Right atrium auricular region (tissue), 2 donors: ENCODE results near the gene CACNA2D2. TPM values are rescaled to one million over a fixed set of nuclear protein-coding genes. Genes with fewer than 3 reads are reported as not detected.

ENCODE experiments used
- DNase-seq: peaks from one replicate; pipeline ENCODE4 v3.0.0-alpha.2; 2019; ENCODE audit warnings: low spot score
- H3K27ac ChIP-seq, 2 donors: fragments of 200-600 bp; sonication (generic); 1 replicate in 1 of 2; 2 replicates in 1 of 2; pipeline ENCODE4 v1.5.1; 2016 to 2019
- H3K27me3 ChIP-seq, 2 donors: fragments of 200-600 bp; sonication (generic); one replicate each; pipeline versions ENCODE4 v1.5.1 to v1.6.0; 2017 to 2019
- H3K36me3 ChIP-seq: fragments of 200-600 bp; sonication (generic); one replicate; pipeline ENCODE4 v1.5.1; 2016
- H3K4me1 ChIP-seq, 2 donors: fragments of 200-600 bp; sonication (generic); one replicate each; pipeline versions ENCODE4 v1.5.1 to v1.6.0; 2017 to 2019
- H3K4me3 ChIP-seq, 2 donors: fragments of 200-600 bp; sonication (generic); 1 replicate in 1 of 2; 2 replicates in 1 of 2; pipeline ENCODE4 v1.5.1; 2017 to 2019; ENCODE audit warnings: mild to moderate bottlenecking in 1 of 2, moderate library complexity in 1 of 2
- H3K9me3 ChIP-seq, 2 donors: fragments of 200-600 bp; sonication (generic); one replicate each; pipeline ENCODE4 v1.5.1; 2019
- CTCF ChIP-seq, 2 donors: fragments of 200-600 bp; sonication (generic); IDR thresholded peaks; one replicate each; pipeline ENCODE4 v1.5.1; 2019; ENCODE audit warnings: antibody characterized with exemption in 2 of 2
- total RNA-seq, 2 donors: library from RNA; depleted of rRNA; stranded (reverse); fragments of >200 nt; gene quantifications; one replicate each; pipeline ENCODE4 v1.1.0, GENCODE V29; 2016

Gene CACNA2D2
- total RNA-seq, 2 donors from 2014 or later, result 3.7 to 6.2 TPM

GRCh38 chr3:50345586-50346234 is 157.7 kb downstream of the CACNA2D2 start, which contains the start of gene ZMYND10:
ZMYND10 (minus strand) TSS chr3:50345732; CDS start chr3:50345579, 153 bp downstream.
- peak within 1 kb of the TSS; percentile 33 to 39 for H3K4me3 ChIP-seq
- peaks cover 12% of the 10 kb centered on the region for H3K36me3 ChIP-seq
- H3K27me3 ChIP-seq, result no peaks in the 10 kb centered on the region
- peaks cover 0 to 38% of the 10 kb centered on the region in 2 donors for H3K4me1 ChIP-seq
- peak within 1 kb of the TSS in 1 of 2 donors; percentile 27 for H3K27ac ChIP-seq
- peak; percentile 76 for DNase-seq
- TF ChIP-seq CTCF (IDR thresholded peaks at IDR 0.05), result no peak
- no peaks in the 10 kb centered on the region for H3K9me3 ChIP-seq

GRCh38 chr3:50345008-50345407 is 158.4 kb downstream of the CACNA2D2 start:
- no peak overlapping the region for H3K27ac ChIP-seq
- no peaks in the 10 kb centered on the region for H3K27me3 ChIP-seq
- no peaks in the 10 kb centered on the region for H3K9me3 ChIP-seq
- TF ChIP-seq CTCF (IDR thresholded peaks at IDR 0.05), result no peak
- peaks cover 0 to 40% of the 10 kb centered on the region in 2 donors for H3K4me1 ChIP-seq
- DNase-seq, result no peak
- H3K4me3 ChIP-seq, result peak overlapping the region in 1 of 2 donors; percentile 39
- H3K36me3 ChIP-seq, result peaks cover 12% of the 10 kb centered on the region

DNA sequence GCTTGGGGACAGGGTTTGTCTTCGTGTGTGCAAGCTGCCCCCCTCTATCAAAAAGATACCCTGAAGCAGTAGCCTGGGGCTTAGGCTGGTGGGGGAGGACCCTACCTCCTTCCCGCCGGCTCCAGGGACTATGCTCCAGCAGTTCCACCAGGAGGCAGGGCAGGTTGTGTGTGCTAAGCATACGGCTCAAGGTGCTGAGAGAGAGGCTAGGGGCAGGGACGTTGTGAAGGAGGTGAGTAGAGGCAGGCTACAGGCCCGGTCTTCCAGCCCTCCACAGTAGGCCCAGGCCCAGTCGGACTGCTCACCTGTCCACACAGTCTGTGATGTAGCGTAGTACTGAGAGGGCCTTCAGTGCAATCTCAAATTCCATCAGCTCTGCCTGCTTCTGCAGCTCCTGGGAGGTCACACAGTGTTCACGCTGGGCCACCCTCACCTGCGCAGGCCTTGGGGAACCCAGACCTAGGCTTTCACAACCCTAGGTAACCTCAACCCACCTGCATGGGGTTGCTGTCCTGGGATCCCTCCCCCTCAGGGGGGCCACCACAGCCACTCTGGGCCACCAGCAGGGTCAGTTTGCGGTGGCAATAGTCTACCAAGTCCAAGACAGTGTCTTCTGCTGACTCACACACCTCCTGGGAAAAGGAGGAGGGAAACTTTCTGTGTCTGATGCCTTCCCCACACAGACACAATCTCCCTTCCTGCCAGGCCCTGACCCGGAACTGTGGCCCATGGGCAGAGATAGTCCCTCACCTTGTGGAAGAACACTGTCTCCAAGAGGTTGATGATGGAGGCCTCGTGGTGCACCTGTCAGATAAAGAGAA is 160.4 kb downstream of the CACNA2D2 start:
- no peak overlapping the region for H3K4me3 ChIP-seq
- H3K9me3 ChIP-seq, result no peaks in the 10 kb centered on the region
- no peak for DNase-seq
- no peak for TF ChIP-seq CTCF (IDR thresholded peaks at IDR 0.05)
- no peak overlapping the region for H3K27ac ChIP-seq
- H3K4me1 ChIP-seq, result peaks cover 0 to 47% of the 10 kb centered on the region in 2 donors
- H3K36me3 ChIP-seq, result no peaks in the 10 kb centered on the region
- H3K27me3 ChIP-seq, result no peaks in the 10 kb centered on the region

DNA sequence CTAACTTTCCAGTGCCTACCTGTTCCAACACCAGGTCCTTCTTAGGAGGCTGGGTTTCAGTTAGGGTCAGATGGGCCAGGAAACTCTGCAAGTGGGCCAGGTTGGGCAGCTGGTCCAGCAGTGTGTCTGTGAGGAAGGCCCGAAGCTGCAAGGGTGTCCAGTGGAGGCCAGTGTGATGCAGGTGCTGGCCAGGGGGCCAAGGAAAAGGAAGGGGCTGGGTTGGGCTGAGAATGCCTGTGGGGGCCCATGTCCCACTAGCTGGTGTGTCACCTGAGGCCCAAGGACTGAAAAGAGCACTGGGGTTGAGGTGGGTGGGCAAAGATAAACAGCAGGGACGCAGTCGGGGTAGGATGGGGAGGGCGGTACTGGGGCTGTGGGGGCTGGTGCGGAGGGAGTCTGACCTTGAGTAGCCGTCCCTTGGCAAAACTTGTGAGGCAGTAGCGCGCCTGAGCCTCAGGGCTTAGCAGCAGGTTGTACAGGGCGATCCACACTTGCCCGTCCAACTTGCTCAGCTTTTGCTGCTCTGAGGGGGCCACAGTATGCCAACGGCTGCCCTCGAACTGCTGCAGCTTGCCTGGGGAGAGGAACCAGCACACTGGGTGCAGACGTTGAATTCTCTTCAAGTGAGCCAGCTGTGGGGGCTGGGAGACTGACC is 161.3 kb downstream of the CACNA2D2 start:
- no peaks in the 10 kb centered on the region for H3K27me3 ChIP-seq
- no peak overlapping the region for H3K4me3 ChIP-seq
- H3K9me3 ChIP-seq, result no peaks in the 10 kb centered on the region
- H3K27ac ChIP-seq, result no peak overlapping the region
- no peaks in the 10 kb centered on the region for H3K36me3 ChIP-seq
- TF ChIP-seq CTCF (IDR thresholded peaks at IDR 0.05), result no peak
- H3K4me1 ChIP-seq, result peaks cover 0 to 51% of the 10 kb centered on the region in 2 donors
- DNase-seq, result no peak

- H3K4me3 ChIP-seq, result peak overlapping the region in 1 of 2 donors; percentile 57
- DNase-seq, result no peak
- peaks cover 0 to 54% of the 10 kb centered on the region in 2 donors for H3K4me1 ChIP-seq
- H3K27ac ChIP-seq, result peak overlapping the region in 1 of 2 donors; percentile 99
- no peaks in the 10 kb centered on the region for H3K9me3 ChIP-seq
- no peaks in the 10 kb centered on the region for H3K36me3 ChIP-seq
- H3K27me3 ChIP-seq, result no peaks in the 10 kb centered on the region
- no peak for TF ChIP-seq CTCF (IDR thresholded peaks at IDR 0.05)
Measured at GRCh38 chr3:50341537-50341936, 161.9 kb downstream of the CACNA2D2 start.
